Activated CD8-positive, alpha-beta memory T cell treated with anti-CD3 and anti-CD28 coated beads, Interleukin-2, amount 50 U/mL, for 1 hour (primary cell): ENCODE data around the gene ZNF618.

Experiments
- DNase-seq: peaks from one replicate; pipeline ENCODE4 v3.0.0-alpha.2; 2020; ENCODE audit errors: extremely low read depth

The ZNF618 gene

DNA sequence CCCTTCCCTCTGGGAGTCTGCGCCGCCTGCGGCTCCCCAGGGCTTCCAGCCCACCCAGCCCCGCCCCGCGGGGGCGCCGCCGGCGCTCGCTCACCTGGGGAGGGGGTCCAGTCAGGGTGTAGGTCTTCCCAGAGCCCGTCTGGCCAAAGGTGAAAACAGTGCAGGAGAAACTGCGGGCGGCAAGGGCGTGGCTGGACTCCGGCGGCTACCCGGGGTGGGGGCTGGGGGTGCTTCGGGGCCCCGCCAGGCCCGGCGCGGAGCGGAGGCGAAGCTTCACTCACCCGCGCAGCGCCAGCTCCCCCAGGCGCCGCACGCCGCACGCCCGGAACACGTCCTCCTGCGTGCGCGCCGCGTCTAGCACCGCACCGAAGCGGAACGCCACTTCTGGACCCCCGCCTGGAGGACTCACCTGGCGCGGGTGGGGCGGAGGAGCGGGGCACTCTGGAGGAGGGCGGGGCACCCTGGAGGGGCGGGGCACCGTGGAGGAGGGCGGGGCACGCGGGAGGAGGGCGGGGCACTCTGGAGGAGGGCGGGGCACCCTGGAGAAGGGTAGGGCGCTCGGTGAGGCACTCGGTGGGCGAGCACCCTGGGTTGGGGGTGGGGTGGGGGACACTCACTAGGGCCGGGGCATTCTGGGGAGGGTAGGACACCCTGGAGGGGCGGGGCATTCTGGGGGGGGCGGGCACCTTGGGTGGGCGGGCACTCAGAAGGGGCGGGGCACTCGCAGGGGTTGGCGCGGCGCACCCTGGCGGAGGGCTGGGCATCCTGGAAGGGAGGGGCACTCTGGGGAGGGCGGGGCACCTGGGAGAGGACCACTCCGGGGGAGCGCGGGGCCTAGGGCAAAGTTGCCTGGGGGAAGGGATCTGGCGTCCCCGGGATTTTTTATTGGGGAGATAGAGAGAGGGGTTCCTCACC, 222.2 kb downstream of the ZNF618 start:
- DNase-seq, result no peak

DNA sequence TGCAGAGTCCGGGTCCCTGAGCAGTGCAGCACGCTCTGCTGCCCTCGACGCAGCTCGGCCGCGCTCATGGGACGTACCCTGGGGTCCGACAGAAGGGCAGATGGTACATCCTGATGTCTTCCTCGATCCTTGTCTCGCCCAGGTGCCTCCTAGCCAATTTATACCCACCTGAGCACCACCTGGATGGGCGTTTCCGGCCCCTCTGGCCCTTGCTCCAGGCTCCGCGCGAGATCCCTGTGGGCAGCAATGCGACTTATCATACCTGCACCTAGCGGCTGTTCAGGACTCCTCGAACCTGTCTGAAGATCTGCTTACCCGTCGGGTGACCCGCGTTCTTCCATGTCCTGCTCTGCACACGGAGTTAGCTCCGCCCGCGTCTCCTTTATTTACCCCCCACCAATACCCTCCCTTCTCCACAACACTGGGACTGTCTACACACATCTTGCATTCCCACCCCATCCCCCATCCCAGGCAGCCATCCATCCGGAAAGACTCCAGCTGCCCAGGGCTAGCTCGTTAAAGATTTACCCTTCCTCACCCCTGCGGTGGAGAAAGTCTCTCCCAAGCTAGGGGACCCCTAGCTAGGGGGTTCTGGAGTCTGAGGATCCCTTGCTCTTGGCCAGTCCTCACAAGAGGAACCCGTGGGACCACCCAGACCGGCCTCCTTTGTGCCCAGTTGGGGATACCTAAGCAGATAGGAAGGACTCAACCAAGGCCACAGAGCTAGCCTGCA, 223.0 kb downstream of the ZNF618 start, which contains the start of gene KIF12:
TSS of gene KIF12 (minus strand) at position 357 of the 733 bp plus-strand sequence. CDS start at position 341, 16 bp downstream.
- no peak for DNase-seq

DNA sequence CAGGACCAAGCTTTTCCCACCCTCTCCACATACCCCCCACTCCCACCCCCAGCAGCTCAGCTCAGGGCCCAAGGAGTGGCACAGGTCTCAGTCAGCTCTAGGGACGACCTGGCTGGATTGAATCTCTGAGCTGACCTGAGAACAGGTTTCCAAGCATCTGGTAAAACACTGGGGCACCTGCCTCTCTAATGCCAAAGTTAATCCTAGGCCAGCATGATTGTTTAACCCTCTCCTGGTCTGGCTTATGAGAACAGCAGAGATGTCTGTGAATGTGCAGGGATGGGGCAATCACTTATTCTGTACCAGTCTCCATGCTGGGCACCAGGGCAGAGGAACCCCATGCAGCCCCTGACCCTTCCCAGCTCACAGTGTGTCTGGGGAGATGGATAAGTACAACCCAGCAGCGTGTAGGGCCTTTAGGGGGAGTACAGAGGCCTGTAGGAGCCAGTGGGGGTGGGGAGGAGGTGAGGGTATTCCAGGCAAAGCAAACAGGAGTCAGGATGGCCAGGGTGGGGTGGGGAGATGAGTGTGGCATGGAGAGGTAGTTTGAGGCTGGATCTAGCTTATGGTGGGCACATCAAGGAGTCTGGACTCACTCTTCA, 223.7 kb downstream of the ZNF618 start:
- no peak for DNase-seq

DNA sequence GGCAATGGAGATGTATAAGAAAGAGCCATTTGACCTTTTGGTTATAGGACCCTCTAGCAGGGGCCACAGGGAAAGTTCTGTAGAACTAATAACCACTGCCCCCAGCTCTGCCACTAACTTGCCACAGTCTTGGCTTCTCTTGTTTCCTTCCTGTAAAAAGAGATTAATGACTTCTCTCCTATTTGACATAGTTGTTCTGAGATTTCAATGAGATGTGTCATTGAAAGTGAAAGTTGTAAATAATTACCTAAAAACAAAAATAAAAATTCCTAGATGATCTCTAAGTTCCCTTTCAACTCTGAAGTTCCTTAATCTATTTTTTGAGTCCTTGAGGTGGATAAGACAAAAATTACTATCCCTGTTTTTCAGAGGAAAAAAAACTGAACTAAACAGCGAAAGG, 224.4 kb downstream of the ZNF618 start:
- DNase-seq, result no peak

DNA sequence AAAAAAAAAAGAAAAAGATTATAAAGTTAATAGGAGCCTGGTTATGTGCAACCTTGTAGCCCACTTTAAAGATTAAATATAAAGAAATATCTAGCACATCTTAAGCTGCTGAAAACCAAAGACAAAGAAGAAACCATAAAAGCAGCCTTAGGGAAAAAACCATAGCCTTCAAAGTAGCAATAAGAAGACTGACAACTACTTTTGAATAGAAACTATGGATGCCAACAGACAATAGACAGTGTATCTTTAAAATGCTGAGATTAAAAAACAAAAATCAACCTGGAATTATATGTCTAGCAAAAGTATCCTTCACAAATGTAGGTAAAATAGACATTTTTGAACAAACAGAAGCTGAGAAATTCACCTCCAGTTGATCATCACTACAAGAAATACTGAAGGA, 226.4 kb downstream of the ZNF618 start:
- no peak for DNase-seq

DNA sequence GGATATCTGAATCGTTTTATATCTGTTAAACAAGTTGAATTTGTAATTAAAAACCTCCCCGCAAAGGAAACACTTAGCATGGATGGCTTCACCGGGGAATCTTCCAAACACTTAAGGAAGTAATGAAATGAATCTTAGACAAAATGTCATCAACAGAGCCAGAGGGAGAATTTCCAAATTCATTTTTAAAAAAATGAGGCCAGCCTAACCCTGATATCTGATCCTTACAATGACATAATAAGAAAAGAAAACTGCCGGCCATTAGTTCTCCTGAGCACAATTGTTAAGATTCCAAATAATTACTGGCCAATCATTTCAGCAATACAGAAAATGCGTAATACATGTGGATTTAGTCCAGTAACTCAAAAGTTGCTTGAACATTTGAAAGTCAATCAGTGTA, 229.1 kb downstream of the ZNF618 start:
- DNase-seq, result no peak
